Measurements from ENCODE around the gene ZNF576. TPM values are rescaled to one million over a fixed set of nuclear protein-coding genes. Genes with fewer than 3 reads are reported as not detected.

ZNF576 gene
- total RNA-seq, 1 donor from 2014 or later: 6.2 TPM

- TF ChIP-seq, protein P1, sequence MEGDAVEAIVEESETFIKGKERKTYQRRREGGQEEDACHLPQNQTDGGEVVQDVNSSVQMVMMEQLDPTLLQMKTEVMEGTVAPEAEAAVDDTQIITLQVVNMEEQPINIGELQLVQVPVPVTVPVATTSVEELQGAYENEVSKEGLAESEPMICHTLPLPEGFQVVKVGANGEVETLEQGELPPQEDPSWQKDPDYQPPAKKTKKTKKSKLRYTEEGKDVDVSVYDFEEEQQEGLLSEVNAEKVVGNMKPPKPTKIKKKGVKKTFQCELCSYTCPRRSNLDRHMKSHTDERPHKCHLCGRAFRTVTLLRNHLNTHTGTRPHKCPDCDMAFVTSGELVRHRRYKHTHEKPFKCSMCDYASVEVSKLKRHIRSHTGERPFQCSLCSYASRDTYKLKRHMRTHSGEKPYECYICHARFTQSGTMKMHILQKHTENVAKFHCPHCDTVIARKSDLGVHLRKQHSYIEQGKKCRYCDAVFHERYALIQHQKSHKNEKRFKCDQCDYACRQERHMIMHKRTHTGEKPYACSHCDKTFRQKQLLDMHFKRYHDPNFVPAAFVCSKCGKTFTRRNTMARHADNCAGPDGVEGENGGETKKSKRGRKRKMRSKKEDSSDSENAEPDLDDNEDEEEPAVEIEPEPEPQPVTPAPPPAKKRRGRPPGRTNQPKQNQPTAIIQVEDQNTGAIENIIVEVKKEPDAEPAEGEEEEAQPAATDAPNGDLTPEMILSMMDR (IDR thresholded peaks at IDR 0.05; ENCODE audit: insufficient read depth, low read length, poor library complexity, severe bottlenecking): no peak
- Histone ChIP-seq H3K27me3 (ENCODE audit: control insufficient read depth, insufficient read depth, low read length) (no peaks in the 10 kb centered on the region), H3K36me3 (ENCODE audit: control insufficient read depth, insufficient read depth, low read length) (no peaks in the 10 kb centered on the region), H3K4me3 (ENCODE audit: low read depth, low read length) (no peak overlapping the region)
- no peak for DNase-seq (ENCODE audit: low read depth)
Measured at GRCh38 chr19:43623889-43624670, 27.7 kb downstream of the ZNF576 start.

DNA sequence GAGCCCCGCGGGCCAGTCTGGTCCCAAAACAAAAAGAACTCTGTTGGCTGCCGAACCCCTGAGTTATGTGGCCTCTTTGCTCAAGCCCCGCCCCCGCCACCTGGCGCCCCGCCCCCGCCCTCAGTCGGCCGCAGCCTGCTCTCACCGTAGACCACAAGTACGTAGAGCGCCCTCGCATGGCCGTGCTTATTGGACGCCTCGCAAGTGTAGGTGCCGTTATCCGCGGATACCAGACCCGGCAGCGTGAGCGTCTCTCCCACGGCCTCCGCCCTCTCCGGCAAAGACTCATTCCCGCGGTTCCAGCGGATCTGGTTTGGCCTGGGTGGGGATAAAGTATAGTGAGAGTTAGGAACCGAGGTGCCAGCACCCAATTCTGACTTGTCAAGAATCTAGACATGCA is 28.5 kb downstream of the ZNF576 start:
- TF ChIP-seq, protein P1 (IDR thresholded peaks at IDR 0.05; ENCODE audit: insufficient read depth, low read length, poor library complexity, severe bottlenecking): no peak
- no peaks in the 10 kb centered on the region for H3K27me3 ChIP-seq (ENCODE audit: control insufficient read depth, insufficient read depth, low read length)
- no peak for DNase-seq (ENCODE audit: low read depth)
- no peak overlapping the region for H3K4me3 ChIP-seq (ENCODE audit: low read depth, low read length)
- no peaks in the 10 kb centered on the region for H3K36me3 ChIP-seq (ENCODE audit: control insufficient read depth, insufficient read depth, low read length)

- Histone ChIP-seq H3K4me3 (ENCODE audit: low read depth, low read length) (no peak overlapping the region), H3K27me3 (ENCODE audit: control insufficient read depth, insufficient read depth, low read length) (no peaks in the 10 kb centered on the region), H3K36me3 (ENCODE audit: control insufficient read depth, insufficient read depth, low read length) (no peaks in the 10 kb centered on the region)
- TF ChIP-seq, protein P1 (IDR thresholded peaks at IDR 0.05; ENCODE audit: insufficient read depth, low read length, poor library complexity, severe bottlenecking): no peak
- no peak for DNase-seq (ENCODE audit: low read depth)
Measured at GRCh38 chr19:43625918-43626579, 29.7 kb downstream of the ZNF576 start.

DNA sequence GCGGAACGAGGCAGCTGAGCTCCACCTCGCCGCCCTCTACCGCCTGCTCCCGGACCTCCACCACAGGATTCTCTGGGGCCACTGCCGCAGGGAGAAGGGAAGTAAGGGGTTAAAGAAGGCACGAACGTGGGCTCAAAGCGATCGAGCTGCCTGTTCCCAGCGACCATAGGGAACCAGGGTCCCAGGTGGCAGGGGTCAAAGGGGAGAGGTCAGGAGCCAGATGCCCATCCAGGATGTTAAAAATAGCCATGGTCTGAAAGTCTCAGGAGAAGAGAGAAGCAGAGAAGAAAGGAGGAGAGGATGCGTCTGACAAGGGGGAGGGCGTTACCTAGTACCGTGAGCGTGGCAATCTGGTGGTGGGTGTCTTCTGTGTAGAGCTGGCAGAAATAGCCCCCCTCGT is 30.4 kb downstream of the ZNF576 start:
- TF ChIP-seq, protein P1 (IDR thresholded peaks at IDR 0.05; ENCODE audit: insufficient read depth, low read length, poor library complexity, severe bottlenecking): no peak
- H3K36me3 ChIP-seq (ENCODE audit: control insufficient read depth, insufficient read depth, low read length): no peaks in the 10 kb centered on the region
- H3K27me3 ChIP-seq (ENCODE audit: control insufficient read depth, insufficient read depth, low read length): no peaks in the 10 kb centered on the region
- H3K4me3 ChIP-seq (ENCODE audit: low read depth, low read length): no peak overlapping the region
- no peak for DNase-seq (ENCODE audit: low read depth)

GRCh38 chr19:43628646-43629326 is 32.4 kb downstream of the ZNF576 start:
- Histone ChIP-seq H3K27me3 (ENCODE audit: control insufficient read depth, insufficient read depth, low read length) (no peaks in the 10 kb centered on the region), H3K4me3 (ENCODE audit: low read depth, low read length) (no peak overlapping the region), H3K36me3 (ENCODE audit: control insufficient read depth, insufficient read depth, low read length) (no peaks in the 10 kb centered on the region)
- no peak for DNase-seq (ENCODE audit: low read depth)
- TF ChIP-seq, protein P1 (IDR thresholded peaks at IDR 0.05; ENCODE audit: insufficient read depth, low read length, poor library complexity, severe bottlenecking): no peak

Data from kidney epithelial cell (primary cell).